Fibroblast of lung (primary cell): Measurements from ENCODE around the gene STX8.

Experiments used
- EZH2 ChIP-seq: IDR thresholded peaks from 2 replicates; pipeline ENCODE4 v1.5.1; 2012; ENCODE audit warnings: low read length, control low read depth, mild to moderate bottlenecking; ENCODE audit errors: missing control alignments
- TF ChIP-seq, protein P1 (sequence below), 2 donors: IDR thresholded peaks in 1 of 2; conservative IDR thresholded peaks in 1 of 2; 1 replicate in 1 of 2; 2 replicates in 1 of 2; pipeline ENCODE4 v1.5.1; 2011 to 2012; ENCODE audit warnings: low read length in 2 of 2, control low read depth in 1 of 2, inconsistent platforms in 1 of 2, low read depth in 1 of 2, mild to moderate bottlenecking in 1 of 2

DNA sequence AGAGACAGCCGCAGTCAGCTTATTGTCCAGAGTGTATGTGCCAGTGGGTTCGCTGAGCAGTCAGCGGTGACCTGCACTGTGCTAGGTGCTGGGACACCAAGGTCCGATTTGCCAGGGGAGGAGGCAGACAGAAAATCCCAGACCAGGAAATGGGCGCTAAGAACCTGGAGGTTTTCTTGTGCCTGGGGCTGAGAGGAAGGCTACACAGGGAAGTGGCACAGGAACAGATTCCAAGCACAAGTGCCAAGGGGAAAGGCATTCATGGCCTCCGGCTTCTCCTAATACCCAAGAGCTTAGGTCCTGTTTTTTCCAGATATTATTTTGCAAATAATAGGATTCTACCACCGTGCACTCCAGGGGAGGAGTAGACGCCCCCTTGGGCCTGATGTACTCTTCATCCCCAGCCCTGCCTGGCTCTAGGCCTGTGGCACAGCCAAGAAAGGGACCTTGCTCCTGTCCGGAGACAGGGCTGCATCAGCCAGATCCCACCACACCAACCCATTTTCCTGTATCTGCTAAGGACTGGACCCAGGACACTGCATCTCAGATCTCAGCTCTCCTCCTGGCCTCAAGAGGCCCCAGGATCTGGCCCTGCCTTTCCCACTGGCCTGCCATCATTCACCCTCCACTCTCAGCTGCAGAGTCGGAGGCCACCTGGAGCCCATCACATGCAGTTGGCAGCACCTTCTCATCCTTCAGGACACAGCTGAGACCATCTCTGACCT is 367.1 kb downstream of the STX8 start:
- TF ChIP-seq, protein P1, sequence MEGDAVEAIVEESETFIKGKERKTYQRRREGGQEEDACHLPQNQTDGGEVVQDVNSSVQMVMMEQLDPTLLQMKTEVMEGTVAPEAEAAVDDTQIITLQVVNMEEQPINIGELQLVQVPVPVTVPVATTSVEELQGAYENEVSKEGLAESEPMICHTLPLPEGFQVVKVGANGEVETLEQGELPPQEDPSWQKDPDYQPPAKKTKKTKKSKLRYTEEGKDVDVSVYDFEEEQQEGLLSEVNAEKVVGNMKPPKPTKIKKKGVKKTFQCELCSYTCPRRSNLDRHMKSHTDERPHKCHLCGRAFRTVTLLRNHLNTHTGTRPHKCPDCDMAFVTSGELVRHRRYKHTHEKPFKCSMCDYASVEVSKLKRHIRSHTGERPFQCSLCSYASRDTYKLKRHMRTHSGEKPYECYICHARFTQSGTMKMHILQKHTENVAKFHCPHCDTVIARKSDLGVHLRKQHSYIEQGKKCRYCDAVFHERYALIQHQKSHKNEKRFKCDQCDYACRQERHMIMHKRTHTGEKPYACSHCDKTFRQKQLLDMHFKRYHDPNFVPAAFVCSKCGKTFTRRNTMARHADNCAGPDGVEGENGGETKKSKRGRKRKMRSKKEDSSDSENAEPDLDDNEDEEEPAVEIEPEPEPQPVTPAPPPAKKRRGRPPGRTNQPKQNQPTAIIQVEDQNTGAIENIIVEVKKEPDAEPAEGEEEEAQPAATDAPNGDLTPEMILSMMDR (conservative IDR thresholded peaks at IDR 0.05 in 1 of 2, IDR thresholded peaks at IDR 0.05 in 1 of 2; ENCODE audit: low read depth in 1 of 2, low read length in 2 of 2): no peak
- no peak for TF ChIP-seq EZH2
